ENCODE data around the gene ARHGAP12.
A peak's percentile ranks its signal among the peaks of the same experiment; 100 is the strongest.
"Not testable (repeated sequence)": the region's sequence is repeated elsewhere in the genome, so short reads cannot be mapped to it uniquely, and the experiment has no call there.

ARHGAP12 gene

GRCh38 chr10:31921031-31921430 lies 7.6 kb downstream of the ARHGAP12 start:
- DNase-seq = no peak

GRCh38 chr10:31920538-31920937 lies 8.1 kb downstream of the ARHGAP12 start:
- no peak for DNase-seq

DNA sequence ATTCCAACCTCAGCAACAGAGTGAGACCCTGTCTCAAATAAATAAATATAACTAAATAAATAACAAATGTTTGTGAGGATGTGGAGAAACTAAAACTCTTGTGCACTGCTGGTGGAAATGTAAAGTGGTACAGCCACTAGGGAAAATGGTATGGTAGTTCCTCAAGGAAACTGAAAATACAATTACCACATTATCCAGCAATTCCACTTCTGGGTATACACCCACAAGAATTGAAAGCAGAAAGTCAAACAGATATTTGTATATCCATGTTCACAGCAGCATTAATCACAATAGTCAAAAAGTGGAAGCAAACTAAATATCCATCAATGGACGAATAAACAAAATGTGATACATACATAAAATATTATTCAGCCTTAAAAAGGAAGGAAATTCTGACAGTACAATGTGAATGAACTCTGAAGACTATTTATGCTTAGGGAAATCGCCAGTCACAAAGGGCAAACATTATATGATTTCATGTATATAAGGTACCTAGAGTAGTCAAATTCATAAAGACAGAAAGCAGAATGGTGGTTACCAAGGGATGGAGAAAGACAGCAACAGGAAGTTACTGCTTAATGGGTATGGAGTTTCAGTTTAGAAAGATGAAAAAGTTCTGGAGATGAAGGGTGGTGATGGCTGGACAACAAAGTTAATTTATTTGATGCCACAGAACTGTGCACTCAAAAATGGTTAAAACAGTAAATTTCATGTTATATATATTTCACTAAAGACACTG lies 9.8 kb downstream of the ARHGAP12 start:
- DNase-seq = no peak

DNA sequence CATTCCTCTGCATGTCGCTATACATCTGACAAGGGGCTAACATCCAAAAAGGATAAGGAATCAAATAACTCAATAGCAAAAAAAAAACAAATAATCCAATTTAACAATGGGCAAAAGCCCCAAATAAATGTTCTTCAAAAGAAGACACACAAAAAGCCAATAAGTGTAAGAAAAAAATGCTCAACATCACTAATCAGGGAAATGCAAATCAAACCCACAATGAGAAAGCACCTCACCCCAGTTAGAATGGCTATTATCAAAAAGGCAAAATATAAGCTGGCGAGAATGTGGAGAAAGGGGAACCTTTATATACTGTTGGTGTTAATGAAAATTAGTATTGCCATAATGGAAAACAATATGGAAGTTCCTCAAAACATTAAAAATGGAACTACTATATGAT lies 14.3 kb downstream of the ARHGAP12 start:
- no peak for DNase-seq

GRCh38 chr10:31912898-31913850 lies 15.5 kb downstream of the ARHGAP12 start:
- no peak for DNase-seq

GRCh38 chr10:31912289-31912688 lies 16.3 kb downstream of the ARHGAP12 start:
- no peak for DNase-seq

GRCh38 chr10:31910016-31910415 lies 18.6 kb downstream of the ARHGAP12 start:
- no peak for DNase-seq

DNA sequence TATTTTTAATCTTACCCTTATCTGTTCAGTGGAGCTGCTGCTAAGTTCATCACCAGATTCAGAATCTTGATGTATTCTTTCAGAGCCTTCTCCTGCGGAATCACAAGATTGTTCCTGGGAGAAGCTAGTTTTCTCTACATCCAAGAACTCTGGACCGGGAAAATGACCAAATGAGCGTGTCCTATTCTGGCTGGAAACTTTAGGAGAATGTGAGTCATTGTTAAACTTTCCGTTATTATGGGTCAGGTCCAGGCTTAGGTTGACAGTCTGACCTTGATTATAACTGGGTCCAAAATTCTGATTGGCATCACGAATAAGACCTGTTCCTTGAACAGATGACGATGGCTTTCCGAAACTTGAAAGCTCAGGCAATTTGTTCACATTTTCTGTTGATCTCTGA lies 20.5 kb downstream of the ARHGAP12 start:
- DNase-seq = no peak

DNA sequence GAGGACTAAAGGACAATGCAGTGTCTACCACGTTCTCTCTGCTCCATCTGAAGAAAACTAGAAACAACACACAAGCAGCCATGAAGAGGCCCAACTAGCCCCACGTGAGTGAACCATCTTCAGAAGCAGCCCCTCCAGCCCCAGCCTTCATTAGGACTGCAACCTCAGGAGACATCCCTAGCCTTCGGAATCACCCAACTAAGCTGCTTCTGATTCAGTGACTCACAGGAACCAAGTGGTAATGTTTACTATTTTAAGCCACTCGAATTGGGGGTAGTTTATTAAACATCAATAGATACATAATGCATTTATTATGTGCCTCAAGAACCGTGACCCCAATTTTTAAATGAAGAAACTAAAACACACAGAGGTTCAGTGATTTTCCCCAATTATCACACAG lies 22.6 kb downstream of the ARHGAP12 start:
- no peak for DNase-seq

DNA sequence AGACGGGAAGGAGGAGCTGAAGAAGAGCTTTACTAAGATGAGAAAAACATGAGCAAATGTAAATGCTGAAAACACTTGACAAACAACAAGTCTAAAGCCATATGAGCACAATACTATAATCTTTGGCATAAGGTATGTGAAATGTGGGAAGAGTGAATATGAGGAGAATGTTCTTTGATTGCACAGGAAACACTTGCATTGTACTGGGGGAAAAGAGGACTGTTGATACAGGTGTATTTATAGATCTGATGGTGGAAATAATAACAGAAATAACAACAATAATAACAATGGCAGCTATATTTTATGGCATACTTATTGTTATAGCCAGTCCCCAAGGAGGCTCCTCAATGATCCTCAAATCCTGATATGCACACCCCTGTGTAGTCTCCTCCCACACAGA lies 23.0 kb downstream of the ARHGAP12 start:
- DNase-seq = no peak

- no peak for DNase-seq
Observed at GRCh38 chr10:31902625-31903024, 26.0 kb downstream of the ARHGAP12 start.

GRCh38 chr10:31897506-31897905 lies 31.1 kb downstream of the ARHGAP12 start:
- DNase-seq = no peak

GRCh38 chr10:31896968-31897384 lies 31.7 kb downstream of the ARHGAP12 start:
- DNase-seq = no peak

- not testable (repeated sequence) for DNase-seq
Observed at GRCh38 chr10:31895722-31896121, 32.9 kb downstream of the ARHGAP12 start.

GRCh38 chr10:31888442-31888841 lies 40.2 kb downstream of the ARHGAP12 start:
- DNase-seq = no peak

DNA sequence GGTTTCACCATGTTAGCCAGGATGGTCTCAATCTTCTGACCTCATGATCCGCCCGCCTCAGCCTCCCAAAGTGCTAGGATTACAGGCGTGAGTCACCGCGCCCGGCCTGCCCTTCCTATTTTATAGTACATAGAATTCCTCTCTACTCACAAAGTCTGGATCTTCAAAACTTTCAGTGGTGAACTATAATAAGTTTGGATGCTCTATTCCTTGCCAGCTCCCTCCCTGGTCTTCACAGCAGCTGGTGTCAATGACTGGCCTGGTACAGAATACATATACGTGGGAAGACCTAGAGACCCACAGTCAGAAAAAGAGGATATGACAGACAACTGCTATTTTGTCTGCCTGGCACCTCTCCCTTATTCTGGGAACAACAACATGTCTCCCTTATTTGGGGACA lies 40.8 kb downstream of the ARHGAP12 start:
- no peak for DNase-seq

GRCh38 chr10:31886885-31887284 lies 41.7 kb downstream of the ARHGAP12 start:
- no peak for DNase-seq

GRCh38 chr10:31885971-31886370 lies 42.7 kb downstream of the ARHGAP12 start:
- DNase-seq = no peak

DNA sequence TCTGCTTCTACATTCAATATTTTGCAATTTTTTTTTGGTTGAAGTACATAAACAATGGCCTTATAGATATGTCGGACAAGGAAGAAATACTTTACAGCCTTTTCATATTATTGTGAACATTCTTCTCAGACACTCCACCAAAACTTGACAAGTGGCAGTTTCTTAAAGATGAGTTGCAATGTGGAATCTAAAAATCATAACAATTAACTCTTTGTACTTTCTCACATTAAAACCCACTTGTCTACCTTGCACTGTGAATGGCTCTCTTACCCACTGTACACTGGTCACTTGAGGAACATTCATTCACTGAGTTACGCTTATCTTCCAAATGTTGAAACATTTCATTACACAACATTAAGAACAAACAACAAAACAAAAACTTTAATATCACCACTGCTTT lies 44.2 kb downstream of the ARHGAP12 start:
- DNase-seq = no peak

GRCh38 chr10:31883397-31883796 lies 45.2 kb downstream of the ARHGAP12 start:
- DNase-seq = no peak

DNA sequence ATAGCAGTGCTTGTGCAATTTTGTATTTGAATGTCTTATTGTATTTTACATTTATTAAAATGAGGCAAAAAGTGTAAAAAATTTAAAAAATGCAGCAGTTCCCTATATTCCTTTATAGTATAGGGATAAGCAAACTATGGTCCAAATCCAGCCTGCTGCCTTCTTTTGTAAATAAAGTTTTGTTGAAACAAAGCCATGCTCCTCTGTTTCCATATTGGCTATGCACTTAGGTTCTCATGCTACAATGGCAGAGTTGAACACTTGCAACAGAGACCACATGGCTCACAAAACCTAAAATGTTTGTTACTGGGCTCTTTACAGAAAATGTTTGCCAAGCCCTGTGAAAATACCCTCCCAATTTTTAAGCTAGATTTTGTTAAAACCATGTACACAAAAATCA lies 50.1 kb downstream of the ARHGAP12 start:
- DNase-seq = no peak

DNA sequence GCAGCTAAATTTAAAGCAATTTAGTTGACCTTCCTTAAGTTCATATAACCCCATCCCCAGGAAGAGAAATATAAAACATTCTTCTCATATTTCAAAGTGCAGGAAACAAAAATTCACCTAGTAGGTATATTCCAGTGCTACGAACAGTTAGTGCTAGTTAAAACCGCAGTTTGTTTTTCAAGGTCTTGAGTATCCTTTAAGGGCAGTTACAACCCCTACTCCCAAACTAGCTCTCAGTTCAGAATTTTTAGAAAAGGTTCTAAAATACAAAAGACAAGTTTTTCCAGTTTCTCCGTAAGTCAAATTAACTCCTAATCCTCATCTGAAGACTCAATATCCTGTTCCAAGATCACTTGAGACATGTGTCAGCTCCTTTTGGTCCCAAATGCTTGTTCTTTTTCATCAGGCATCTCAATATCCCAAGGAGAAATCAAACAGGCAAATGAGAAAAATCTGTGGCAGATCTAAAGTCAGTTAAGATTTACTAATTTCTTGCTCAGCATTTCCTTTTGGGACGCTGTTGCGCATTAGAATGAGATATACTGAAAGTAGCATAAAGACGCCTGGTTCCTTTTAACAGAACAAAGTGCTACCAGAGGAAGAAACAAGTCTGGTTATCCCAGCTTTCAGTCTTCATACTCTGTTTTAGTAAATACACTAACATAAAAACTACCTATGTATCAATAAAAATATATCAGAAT lies 51.8 kb downstream of the ARHGAP12 start:
- no peak for DNase-seq

DNA sequence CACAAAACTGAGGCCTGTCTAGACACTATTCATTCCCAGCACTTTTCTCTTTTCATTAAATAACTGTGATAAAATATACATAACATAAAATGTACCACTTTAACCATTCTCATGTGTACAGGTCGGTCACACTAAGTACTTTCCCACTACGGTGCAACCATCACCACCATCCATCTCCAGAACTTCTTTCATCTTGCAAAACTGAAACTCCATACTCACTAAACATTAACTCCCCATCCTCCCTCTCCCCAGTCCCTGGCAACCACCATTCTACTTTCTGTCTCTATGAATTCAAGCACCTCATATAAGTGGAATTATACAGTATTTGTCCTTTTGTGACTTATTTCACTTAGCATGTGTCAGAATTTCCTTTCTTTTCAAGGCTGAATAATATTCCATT lies 53.0 kb downstream of the ARHGAP12 start:
- DNase-seq = peak; percentile 7

Measured in stimulated activated CD4-positive, alpha-beta T cell treated with anti-CD3 and anti-CD28 coated beads, Interleukin-15, amount 100 ng/mL, for 24 hours (primary cell).